ENCODE data around the gene KCTD6. TPM values are rescaled to one million over a fixed set of nuclear protein-coding genes. Genes with fewer than 3 reads are reported as not detected.

Gene KCTD6
- polyA plus RNA-seq, 1 donor (not counting 4 experiments of a cell fraction or from before 2014, with no cell fraction given), result 7.6 TPM

DNA sequence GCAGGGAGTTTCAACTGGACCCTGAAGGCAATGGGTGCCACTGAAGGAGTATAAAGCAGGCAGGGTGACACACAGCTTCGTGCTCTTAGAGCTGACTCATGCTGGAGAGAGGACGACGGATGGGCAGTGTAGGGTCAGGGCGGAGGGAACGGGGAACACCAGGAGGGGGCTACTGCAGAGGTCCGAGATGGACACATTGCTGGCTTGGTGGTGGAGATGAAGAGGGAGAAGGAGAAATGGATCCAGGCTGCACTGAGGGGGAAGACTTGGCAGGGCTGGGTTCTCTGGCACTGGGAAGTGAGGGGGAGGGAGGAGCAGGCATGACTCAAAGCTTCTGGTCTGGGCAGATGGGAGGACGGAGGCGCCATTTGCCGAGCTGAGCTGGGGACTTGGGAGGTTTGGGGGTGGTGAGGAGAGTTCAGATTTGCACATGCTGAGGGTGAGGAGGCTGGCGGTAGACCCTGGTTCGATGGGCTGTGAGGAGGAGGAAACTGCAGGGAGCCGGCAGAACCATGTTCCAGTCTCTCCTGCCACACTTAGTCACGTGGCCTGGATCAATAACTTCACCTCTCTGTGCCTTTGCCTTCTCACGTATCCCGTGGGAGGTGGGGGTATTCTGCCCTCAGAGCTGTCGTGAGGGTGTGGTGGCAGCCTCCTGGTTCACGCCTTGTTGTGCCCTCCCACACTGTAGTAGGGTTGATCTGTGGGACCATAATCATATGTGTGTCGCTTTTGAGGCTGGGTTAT, 4.6 kb upstream of the KCTD6 start:
- peak overlapping the region; percentile 62 for H2AFZ ChIP-seq (ENCODE audit: control insufficient read depth, low read length)

DNA sequence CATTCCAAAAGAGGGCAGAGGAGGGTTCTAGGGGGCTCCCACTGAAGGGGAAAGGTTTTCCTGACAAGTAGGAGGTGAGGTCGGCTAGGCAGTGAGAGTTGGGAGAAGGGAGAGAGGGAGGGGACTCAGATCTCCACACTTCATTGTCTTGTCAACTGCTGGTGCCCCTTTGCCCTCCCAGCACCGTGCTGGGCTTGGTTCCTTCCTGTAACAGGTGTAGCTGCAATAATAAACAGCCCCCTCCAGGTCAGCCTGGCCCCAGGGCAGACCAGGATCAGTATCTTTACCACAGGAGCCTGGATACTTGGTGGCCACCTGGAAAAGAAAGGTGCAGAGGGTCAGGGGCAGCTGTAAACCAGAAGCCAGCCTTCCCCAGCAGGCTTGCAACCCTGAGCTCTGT, 2.9 kb upstream of the KCTD6 start:
- DNase-seq (ENCODE audit: low read depth, low spot score) (no peak), FAIRE-seq (no peak)
- H3K27ac ChIP-seq (ENCODE audit: control insufficient read depth, insufficient read depth, low read length), result no peak overlapping the region
- no peaks in the 10 kb centered on the region for H3K79me2 ChIP-seq (ENCODE audit: control insufficient read depth, insufficient read depth, low read length)
- no peaks in the 10 kb centered on the region for H3K36me3 ChIP-seq (ENCODE audit: control insufficient read depth in 2 of 2, extremely low read depth in 1 of 2, insufficient read depth in 2 of 2, low read length in 2 of 2)
- H4K20me1 ChIP-seq (ENCODE audit: control insufficient read depth, extremely low read depth, insufficient read depth, low read length), result no peaks in the 10 kb centered on the region
- dilution Hi-C loops (cut with MboI; ENCODE audit: extremely low pct_ligation_motif_present, low sequenced_read_pairs), result no loop called here
- no peak overlapping the region for H3K4me2 ChIP-seq (ENCODE audit: control insufficient read depth, extremely low read depth, insufficient read depth, low read depth, low read length)
- TF ChIP-seq EZH2 (IDR thresholded peaks at IDR 0.05; ENCODE audit: low read length), result no peak
- TF ChIP-seq, protein P1, sequence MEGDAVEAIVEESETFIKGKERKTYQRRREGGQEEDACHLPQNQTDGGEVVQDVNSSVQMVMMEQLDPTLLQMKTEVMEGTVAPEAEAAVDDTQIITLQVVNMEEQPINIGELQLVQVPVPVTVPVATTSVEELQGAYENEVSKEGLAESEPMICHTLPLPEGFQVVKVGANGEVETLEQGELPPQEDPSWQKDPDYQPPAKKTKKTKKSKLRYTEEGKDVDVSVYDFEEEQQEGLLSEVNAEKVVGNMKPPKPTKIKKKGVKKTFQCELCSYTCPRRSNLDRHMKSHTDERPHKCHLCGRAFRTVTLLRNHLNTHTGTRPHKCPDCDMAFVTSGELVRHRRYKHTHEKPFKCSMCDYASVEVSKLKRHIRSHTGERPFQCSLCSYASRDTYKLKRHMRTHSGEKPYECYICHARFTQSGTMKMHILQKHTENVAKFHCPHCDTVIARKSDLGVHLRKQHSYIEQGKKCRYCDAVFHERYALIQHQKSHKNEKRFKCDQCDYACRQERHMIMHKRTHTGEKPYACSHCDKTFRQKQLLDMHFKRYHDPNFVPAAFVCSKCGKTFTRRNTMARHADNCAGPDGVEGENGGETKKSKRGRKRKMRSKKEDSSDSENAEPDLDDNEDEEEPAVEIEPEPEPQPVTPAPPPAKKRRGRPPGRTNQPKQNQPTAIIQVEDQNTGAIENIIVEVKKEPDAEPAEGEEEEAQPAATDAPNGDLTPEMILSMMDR (optimal IDR thresholded peaks at IDR 0.05 in 1 of 3, IDR thresholded peaks at IDR 0.05 in 1 of 3, conservative IDR thresholded peaks at IDR 0.05 in 1 of 3; ENCODE audit: extremely low read depth in 1 of 3, insufficient read depth in 2 of 3, low read length in 3 of 3), result no peak
- no peak overlapping the region for H2AFZ ChIP-seq (ENCODE audit: control insufficient read depth, low read length)
- H3K9ac ChIP-seq (ENCODE audit: control insufficient read depth, extremely low read depth, insufficient read depth, low read length), result no peak overlapping the region
- no peaks in the 10 kb centered on the region for H3K9me1 ChIP-seq (ENCODE audit: control insufficient read depth, extremely low read depth, insufficient read depth, low read length)
- H3K27me3 ChIP-seq (ENCODE audit: control insufficient read depth, extremely low read depth, insufficient read depth, low read length), result peaks cover 17% of the 10 kb centered on the region
- no peaks in the 10 kb centered on the region for H3K9me3 ChIP-seq (ENCODE audit: control insufficient read depth, low read depth, low read length)
- peaks cover 18% of the 10 kb centered on the region for H3K4me1 ChIP-seq (ENCODE audit: control insufficient read depth, extremely low read depth, insufficient read depth, low read length)
- H3K4me3 ChIP-seq (ENCODE audit: control insufficient read depth in 2 of 3, extremely low read depth in 1 of 3, insufficient read depth in 2 of 3, low read depth in 1 of 3, low read length in 3 of 3), result no peak overlapping the region

More for the DNA sequence above, 4.6 kb upstream of the KCTD6 start:
- H3K9me3 ChIP-seq (ENCODE audit: control insufficient read depth, low read depth, low read length), result no peaks in the 10 kb centered on the region
- dilution Hi-C loops (cut with MboI; ENCODE audit: extremely low pct_ligation_motif_present, low sequenced_read_pairs), result no loop called here
- no peaks in the 10 kb centered on the region for H3K79me2 ChIP-seq (ENCODE audit: control insufficient read depth, insufficient read depth, low read length)
- FAIRE-seq, result peak; percentile 69
- H4K20me1 ChIP-seq (ENCODE audit: control insufficient read depth, extremely low read depth, insufficient read depth, low read length), result no peaks in the 10 kb centered on the region
- no peak for TF ChIP-seq EZH2 (IDR thresholded peaks at IDR 0.05; ENCODE audit: low read length)
- TF ChIP-seq, protein P1 (optimal IDR thresholded peaks at IDR 0.05 in 1 of 3, IDR thresholded peaks at IDR 0.05 in 1 of 3, conservative IDR thresholded peaks at IDR 0.05 in 1 of 3; ENCODE audit: extremely low read depth in 1 of 3, insufficient read depth in 2 of 3, low read length in 3 of 3), result no peak
- H3K4me2 ChIP-seq (ENCODE audit: control insufficient read depth, extremely low read depth, insufficient read depth, low read depth, low read length), result peak overlapping the region; percentile 46
- no peak overlapping the region for H3K27ac ChIP-seq (ENCODE audit: control insufficient read depth, insufficient read depth, low read length)
- H3K4me1 ChIP-seq (ENCODE audit: control insufficient read depth, extremely low read depth, insufficient read depth, low read length), result peaks cover 7% of the 10 kb centered on the region
- H3K4me3 ChIP-seq (ENCODE audit: control insufficient read depth in 2 of 3, extremely low read depth in 1 of 3, insufficient read depth in 2 of 3, low read depth in 1 of 3, low read length in 3 of 3), result no peak overlapping the region
- H3K36me3 ChIP-seq (ENCODE audit: control insufficient read depth in 2 of 2, extremely low read depth in 1 of 2, insufficient read depth in 2 of 2, low read length in 2 of 2), result no peaks in the 10 kb centered on the region
- peaks cover 18% of the 10 kb centered on the region for H3K27me3 ChIP-seq (ENCODE audit: control insufficient read depth, extremely low read depth, insufficient read depth, low read length)
- H3K9me1 ChIP-seq (ENCODE audit: control insufficient read depth, extremely low read depth, insufficient read depth, low read length), result no peaks in the 10 kb centered on the region
- no peak overlapping the region for H3K9ac ChIP-seq (ENCODE audit: control insufficient read depth, extremely low read depth, insufficient read depth, low read length)
- DNase-seq (ENCODE audit: low read depth, low spot score), result no peak

All from keratinocyte (primary cell).